Fibroblast of the aortic adventitia (primary cell): Measurements from ENCODE around the gene PTAFR. TPM values are rescaled to one million over a fixed set of nuclear protein-coding genes. Genes with fewer than 3 reads are reported as not detected.
A peak's percentile ranks its signal among the peaks of the same experiment; 100 is the strongest.

Experiments used
- DNase-seq: peaks from one replicate; pipeline ENCODE4 v3.0.0-alpha.2; 2010; ENCODE audit warnings: low read depth
- H3K4me3 ChIP-seq: 2 replicates; pipeline ENCODE4 v1.5.1; 2011; ENCODE audit warnings: low read depth, mild to moderate bottlenecking, control low read depth, low read length, moderate library complexity
- total RNA-seq: library from RNA; depleted of rRNA; stranded (reverse); fragments of >200 nt; gene quantifications from 2 replicates; pipeline ENCODE4 v1.2.3, GENCODE V29; 2012; ENCODE audit warnings: low replicate concordance
- TF ChIP-seq, protein P1 (sequence below): IDR thresholded peaks from 2 replicates; pipeline ENCODE4 v1.5.1; 2011; ENCODE audit warnings: mild to moderate bottlenecking, low read length, control low read depth, inconsistent platforms; ENCODE audit not compliant: insufficient read depth

Gene PTAFR
- total RNA-seq, 1 donor = under 0.01 TPM

DNA sequence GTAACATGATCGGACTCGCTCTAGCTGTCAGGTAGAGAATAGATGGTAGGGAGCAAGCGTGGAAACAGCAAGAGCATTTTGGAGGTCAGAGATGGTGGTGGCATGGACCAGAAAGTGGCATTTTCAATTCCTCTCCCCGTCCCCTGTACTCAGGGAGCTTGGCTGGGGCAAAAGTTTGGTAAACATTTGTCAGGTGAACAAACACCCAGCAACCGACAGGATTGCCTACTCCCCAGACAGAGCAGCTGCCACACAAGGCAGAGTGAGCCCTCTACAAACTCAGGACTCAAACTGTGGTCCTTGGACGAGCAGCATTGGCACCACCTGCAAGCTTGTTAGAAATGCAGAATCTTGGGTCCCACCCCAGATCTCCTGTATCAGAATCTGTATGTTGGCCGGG is 14.3 kb downstream of the PTAFR start:
- H3K4me3 ChIP-seq = no peak overlapping the region
- DNase-seq = no peak
- TF ChIP-seq, protein P1, sequence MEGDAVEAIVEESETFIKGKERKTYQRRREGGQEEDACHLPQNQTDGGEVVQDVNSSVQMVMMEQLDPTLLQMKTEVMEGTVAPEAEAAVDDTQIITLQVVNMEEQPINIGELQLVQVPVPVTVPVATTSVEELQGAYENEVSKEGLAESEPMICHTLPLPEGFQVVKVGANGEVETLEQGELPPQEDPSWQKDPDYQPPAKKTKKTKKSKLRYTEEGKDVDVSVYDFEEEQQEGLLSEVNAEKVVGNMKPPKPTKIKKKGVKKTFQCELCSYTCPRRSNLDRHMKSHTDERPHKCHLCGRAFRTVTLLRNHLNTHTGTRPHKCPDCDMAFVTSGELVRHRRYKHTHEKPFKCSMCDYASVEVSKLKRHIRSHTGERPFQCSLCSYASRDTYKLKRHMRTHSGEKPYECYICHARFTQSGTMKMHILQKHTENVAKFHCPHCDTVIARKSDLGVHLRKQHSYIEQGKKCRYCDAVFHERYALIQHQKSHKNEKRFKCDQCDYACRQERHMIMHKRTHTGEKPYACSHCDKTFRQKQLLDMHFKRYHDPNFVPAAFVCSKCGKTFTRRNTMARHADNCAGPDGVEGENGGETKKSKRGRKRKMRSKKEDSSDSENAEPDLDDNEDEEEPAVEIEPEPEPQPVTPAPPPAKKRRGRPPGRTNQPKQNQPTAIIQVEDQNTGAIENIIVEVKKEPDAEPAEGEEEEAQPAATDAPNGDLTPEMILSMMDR = no peak

DNA sequence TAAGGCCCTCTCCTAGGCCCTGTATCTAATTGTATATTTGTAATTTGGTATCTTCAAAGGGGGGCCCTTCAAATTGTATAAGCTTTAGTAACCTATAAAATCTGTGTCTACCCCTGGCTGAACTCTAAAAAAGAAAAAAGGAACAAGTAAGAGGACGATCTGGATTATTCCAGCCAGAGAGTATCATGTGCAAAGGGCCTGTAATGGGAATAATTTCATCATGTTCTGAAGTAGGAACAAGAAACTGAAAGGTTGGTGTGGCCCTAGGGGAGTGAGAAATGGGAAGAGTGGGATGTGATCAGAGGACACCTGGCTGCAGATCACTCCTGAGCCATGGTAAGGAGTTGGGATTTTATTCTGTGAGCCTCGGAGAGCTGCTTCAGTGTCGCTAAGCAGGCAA is 14.7 kb downstream of the PTAFR start:
- H3K4me3 ChIP-seq = no peak overlapping the region
- DNase-seq = no peak
- TF ChIP-seq, protein P1 = no peak

DNA sequence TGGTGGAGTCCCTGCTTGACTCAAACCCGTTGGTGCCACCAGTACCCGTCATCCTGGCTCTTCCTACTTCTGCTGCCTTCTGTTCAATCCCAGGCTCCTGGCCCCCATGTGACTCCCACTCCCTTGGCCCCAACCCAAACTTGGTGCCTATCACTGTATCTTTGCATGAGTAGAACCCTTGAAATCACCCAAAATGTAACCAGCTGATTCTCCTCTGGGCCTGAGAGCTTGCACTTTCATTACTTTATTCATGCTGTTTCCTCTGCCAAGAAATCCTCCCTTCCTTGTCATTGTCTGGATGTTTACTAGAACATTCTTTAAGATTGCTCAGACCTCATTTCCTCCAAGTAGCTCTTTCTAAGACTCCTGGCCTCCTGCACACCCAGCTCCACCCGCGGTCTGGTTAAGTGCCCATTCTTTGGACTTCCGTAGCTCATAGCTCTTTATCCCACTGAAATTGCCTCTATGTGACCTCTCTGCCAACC is 15.7 kb downstream of the PTAFR start:
- peak; percentile 95 for DNase-seq
- no peak overlapping the region for H3K4me3 ChIP-seq
- TF ChIP-seq, protein P1 = no peak

DNA sequence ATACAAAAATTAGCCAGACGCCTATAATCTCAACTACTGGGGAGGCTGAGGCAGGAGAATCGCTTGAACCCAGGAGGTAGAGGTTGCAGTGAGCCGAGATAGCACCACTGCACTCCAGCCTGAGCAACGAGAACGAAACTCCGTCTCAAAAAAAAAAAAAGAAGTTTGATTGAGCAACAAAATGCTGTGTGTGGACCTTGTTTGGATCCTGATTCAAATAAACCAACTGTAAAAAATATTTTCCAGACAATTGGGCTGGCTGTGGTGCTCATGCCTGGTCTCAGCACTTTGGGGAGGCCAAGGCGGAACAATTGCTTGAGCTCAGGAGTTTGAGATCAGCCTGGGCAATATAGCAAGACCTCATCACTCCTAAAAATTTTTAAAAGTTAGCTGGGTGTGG is 16.8 kb downstream of the PTAFR start:
- no peak overlapping the region for H3K4me3 ChIP-seq
- TF ChIP-seq, protein P1 = no peak
- no peak for DNase-seq

DNA sequence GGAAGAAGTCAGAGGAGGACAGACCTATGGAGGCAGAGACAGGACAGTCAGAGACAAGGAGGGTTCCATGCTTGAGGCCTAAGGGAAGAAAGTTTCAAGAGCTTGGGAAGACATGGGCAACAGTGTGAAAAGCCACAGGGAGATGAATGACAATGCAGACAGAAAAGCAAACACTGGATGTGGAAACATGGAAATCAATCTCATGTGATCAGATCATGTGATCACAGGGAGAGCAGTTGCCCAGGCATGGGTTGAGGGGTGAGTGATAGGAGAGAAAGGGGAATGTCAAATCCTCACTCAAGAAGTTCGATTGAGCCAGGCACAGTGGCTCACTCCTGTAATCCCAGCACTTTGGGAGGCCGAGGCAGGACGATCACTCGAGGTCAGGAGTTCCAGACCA is 17.2 kb downstream of the PTAFR start:
- no peak for DNase-seq
- H3K4me3 ChIP-seq = no peak overlapping the region
- TF ChIP-seq, protein P1 = no peak

DNA sequence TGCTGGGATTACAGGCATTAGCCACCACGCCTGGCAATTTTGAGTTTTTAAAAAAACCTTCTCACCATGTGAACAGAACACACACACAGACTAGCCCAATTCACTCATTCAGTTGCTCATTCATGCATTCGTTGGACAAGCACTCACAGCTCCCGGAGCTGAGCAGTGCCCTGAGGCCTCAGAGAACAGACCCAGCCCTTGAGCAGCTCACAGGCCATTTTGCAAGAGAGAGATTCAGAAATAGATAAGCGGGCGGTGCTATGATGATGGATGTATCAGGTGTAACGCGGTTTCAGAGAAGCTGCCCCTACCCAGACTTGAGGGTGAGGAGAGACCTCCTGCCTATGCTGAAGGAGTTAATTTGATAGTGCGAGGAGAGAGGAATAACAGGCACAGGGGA is 18.6 kb downstream of the PTAFR start:
- TF ChIP-seq, protein P1 = no peak
- DNase-seq = no peak
- H3K4me3 ChIP-seq = no peak overlapping the region

DNA sequence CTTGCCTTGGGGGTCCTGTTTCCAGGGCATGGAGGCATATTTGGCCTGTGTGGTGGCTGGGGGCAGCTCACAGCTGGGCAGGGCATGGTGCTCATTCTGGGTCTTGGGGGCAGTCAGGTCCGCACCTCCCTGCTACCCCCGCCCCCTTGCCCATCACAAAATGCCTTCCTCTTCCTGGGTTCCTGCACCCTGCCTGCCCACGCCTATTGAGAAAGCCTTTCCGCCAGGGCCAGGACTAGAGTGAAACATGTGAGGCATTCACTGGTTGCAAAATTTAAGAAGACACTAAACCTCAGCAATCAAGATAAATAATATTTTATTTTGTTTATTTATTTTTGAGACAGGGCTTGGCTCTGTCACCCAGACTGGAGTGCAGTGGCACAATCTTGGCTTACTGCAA is 19.7 kb downstream of the PTAFR start:
- no peak for DNase-seq
- H3K4me3 ChIP-seq = no peak overlapping the region
- TF ChIP-seq, protein P1 = no peak
